GM19372 (cell line): ENCODE data around the gene ZSWIM6.

Experiments
- ATAC-seq: cut with Tn5 transposase; IDR thresholded peaks from one replicate; pipeline ENCODE4 v1.9.1; 2021; ENCODE audit warnings: mild to moderate bottlenecking, low read depth, moderate library complexity; ENCODE audit not compliant: unreplicated experiment

Gene ZSWIM6

GRCh38 chr5:61331407-61332357 lies at the start of gene ZSWIM6:
Gene ZSWIM6 (plus strand): TSS chr5:61332258. CDS start chr5:61332273, 15 bp downstream.
- peak; percentile 56 for ATAC-seq

GRCh38 chr5:61283471-61283870 lies 48.6 kb upstream of the ZSWIM6 start:
- ATAC-seq: no peak

- no peak for ATAC-seq
These were observed 46.5 kb upstream of the ZSWIM6 start for GRCh38 chr5:61285531-61285930.

- no peak for ATAC-seq
These were observed 45.5 kb upstream of the ZSWIM6 start for GRCh38 chr5:61286446-61287132.

- no peak for ATAC-seq
These were observed 44.6 kb upstream of the ZSWIM6 start for GRCh38 chr5:61287474-61287873.

- ATAC-seq: no peak
These were observed 42.8 kb upstream of the ZSWIM6 start for GRCh38 chr5:61289241-61289640.

- ATAC-seq: no peak
These were observed 42.3 kb upstream of the ZSWIM6 start for GRCh38 chr5:61289669-61290306.

GRCh38 chr5:61290791-61291210 lies 41.3 kb upstream of the ZSWIM6 start:
- ATAC-seq: no peak

GRCh38 chr5:61292062-61292657 lies 39.9 kb upstream of the ZSWIM6 start:
- ATAC-seq: no peak

- ATAC-seq: no peak
These were observed 39.0 kb upstream of the ZSWIM6 start for GRCh38 chr5:61293071-61293470.

- no peak for ATAC-seq
These were observed 38.2 kb upstream of the ZSWIM6 start for GRCh38 chr5:61293873-61294272.

- no peak for ATAC-seq
These were observed 36.7 kb upstream of the ZSWIM6 start for GRCh38 chr5:61295365-61295764.

GRCh38 chr5:61298066-61298465 lies 34.0 kb upstream of the ZSWIM6 start:
- ATAC-seq: no peak

GRCh38 chr5:61298580-61298979 lies 33.5 kb upstream of the ZSWIM6 start:
- ATAC-seq: no peak

GRCh38 chr5:61299261-61299681 lies 32.8 kb upstream of the ZSWIM6 start:
- ATAC-seq: no peak

- ATAC-seq: no peak
These were observed 30.5 kb upstream of the ZSWIM6 start for GRCh38 chr5:61301341-61302199.

- no peak for ATAC-seq
These were observed 29.9 kb upstream of the ZSWIM6 start for GRCh38 chr5:61302200-61302563.

- no peak for ATAC-seq
These were observed 28.7 kb upstream of the ZSWIM6 start for GRCh38 chr5:61303346-61303745.

- no peak for ATAC-seq
These were observed 27.3 kb upstream of the ZSWIM6 start for GRCh38 chr5:61304590-61305381.
